22Rv1 (cell line): Measurements from ENCODE around the gene ARID1B.

ENCODE experiments used
- CTCF ChIP-seq: fragments of 450-650 bp; IDR thresholded peaks from 2 replicates; pipeline ENCODE4 v1.5.1; 2017; ENCODE audit warnings: mild to moderate bottlenecking
- ZFX ChIP-seq: fragments of 450-650 bp; IDR thresholded peaks from 2 replicates; pipeline ENCODE4 v1.6.1; 2017; ENCODE audit warnings: antibody characterized with exemption, borderline replicate concordance

GRCh38 chr6:157167837-157168236 is 390.7 kb downstream of the ARID1B start:
- TF ChIP-seq CTCF (no peak), ZFX (no peak)
